SK-N-MC (cell line): Measurements from ENCODE around the gene MGST1.
"Not testable (repeated sequence)": the region's sequence is repeated elsewhere in the genome, so short reads cannot be mapped to it uniquely, and the experiment has no call there.

ENCODE experiments used
- DNase-seq: peaks from one replicate; pipeline ENCODE4 v3.0.0-alpha.2; 2011; ENCODE audit warnings: low read depth, low spot score
- H3K27ac ChIP-seq: fragments of 200-600 bp; sonication (generic); 2 replicates; pipeline ENCODE4 v1.5.1; 2016; ENCODE audit warnings: mixed run types
- H3K36me3 ChIP-seq: fragments of 200-600 bp; sonication (generic); 2 replicates; pipeline ENCODE4 v1.6.1; 2017; ENCODE audit warnings: antibody characterized with exemption, low read length, mixed read lengths; ENCODE audit not compliant: insufficient read depth
- H3K4me3 ChIP-seq: fragments of 200-600 bp; sonication (generic); 2 replicates; pipeline ENCODE4 v1.5.1; 2016
- H3K9ac ChIP-seq: fragments of 200-600 bp; sonication (generic); 2 replicates; pipeline ENCODE4 v1.8.0; 2017; ENCODE audit warnings: mixed run types, mixed read lengths; ENCODE audit not compliant: insufficient read length
- H3K9me3 ChIP-seq: fragments of 200-600 bp; sonication (generic); 2 replicates; pipeline ENCODE4 v1.6.1; 2017; ENCODE audit warnings: low read depth, mild to moderate bottlenecking, antibody characterized with exemption, low read length, moderate library complexity, mixed read lengths
- EZH2 ChIP-seq: fragments of 200-600 bp; sonication (generic); IDR thresholded peaks from one replicate; pipeline ENCODE4 v1.6.1; 2017; ENCODE audit warnings: antibody characterized with exemption
- FOXP2 ChIP-seq: optimal IDR thresholded peaks from 2 replicates; pipeline ENCODE3; 2011; ENCODE audit warnings: mild to moderate bottlenecking, moderate library complexity; ENCODE audit not compliant: insufficient read depth; ENCODE audit errors: extremely low read length, control extremely low read depth
- POLR2AphosphoS5 ChIP-seq: IDR thresholded peaks from 2 replicates; pipeline ENCODE4 v1.6.1; 2012; ENCODE audit warnings: mild to moderate bottlenecking, low read depth, low read length, borderline replicate concordance

MGST1 gene

DNA sequence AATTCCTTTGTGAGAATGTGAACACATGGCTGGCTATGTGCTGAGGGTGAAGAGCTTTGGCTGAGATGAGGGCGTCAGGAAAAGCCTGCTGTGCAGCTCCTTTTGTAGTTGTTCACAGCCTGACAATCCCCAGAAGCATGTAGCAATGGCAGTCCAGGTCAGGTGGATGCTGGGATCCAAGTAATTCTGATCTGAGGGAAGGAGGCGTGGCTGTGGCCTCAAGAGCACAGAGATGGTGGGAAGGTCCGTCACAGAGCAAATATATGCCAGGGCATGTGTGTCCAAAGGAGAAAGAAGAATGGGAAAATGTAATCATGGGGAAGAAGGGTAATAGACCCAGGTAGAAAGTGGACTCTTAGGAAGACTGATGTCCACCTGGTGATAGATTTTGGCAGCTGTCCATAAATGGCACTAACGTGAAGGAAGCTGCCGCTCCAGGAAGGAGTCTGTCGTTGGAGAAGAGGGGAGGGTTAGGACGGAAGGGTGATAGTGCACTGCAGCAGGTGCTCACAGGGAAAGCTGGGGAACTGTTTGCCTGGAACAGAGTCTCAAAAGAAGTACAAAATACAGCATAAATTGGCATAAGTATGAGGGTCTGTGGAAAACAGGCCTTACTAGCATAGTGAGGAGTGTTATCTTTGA lies 13.8 kb downstream of the MGST1 start:
- Histone ChIP-seq H3K4me3 (no peak overlapping the region), H3K36me3 (peaks cover 14% of the 10 kb centered on the region), H3K27ac (no peak overlapping the region), H3K9me3 (no peaks in the 10 kb centered on the region), H3K9ac (no peak overlapping the region)
- no peak for DNase-seq
- no peak for TF ChIP-seq POLR2AphosphoS5
- no peak for TF ChIP-seq EZH2
- TF ChIP-seq FOXP2 = no peak

- H3K9me3 ChIP-seq = no peaks in the 10 kb centered on the region
- H3K27ac ChIP-seq = no peak overlapping the region
- DNase-seq = no peak
- H3K4me3 ChIP-seq = no peak overlapping the region
- no peak overlapping the region for H3K9ac ChIP-seq
- H3K36me3 ChIP-seq = peaks cover 14% of the 10 kb centered on the region
- TF ChIP-seq FOXP2 (no peak), POLR2AphosphoS5 (no peak), EZH2 (no peak)
Observed at GRCh38 chr12:16362550-16362949, 15.1 kb downstream of the MGST1 start.

DNA sequence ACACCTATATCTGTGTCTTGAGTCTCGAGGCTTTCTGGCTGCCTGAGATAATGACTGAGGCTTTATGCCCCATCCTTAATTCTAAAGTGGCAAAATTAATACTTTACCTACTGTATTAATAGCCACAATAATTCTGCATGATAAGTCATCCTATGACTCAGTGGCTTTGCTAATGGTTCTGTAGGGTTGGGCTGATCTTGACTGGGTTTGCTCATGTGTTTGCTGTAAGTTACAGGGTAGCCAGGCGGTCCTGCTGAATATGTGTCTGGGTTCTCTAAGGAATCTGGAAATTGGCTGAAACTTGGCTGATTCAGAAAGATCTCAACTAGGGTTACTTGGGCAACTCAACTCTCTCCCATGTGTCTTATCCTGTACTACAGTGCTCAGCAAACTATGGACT lies 21.7 kb downstream of the MGST1 start:
- TF ChIP-seq FOXP2 = no peak
- TF ChIP-seq POLR2AphosphoS5 = no peak
- TF ChIP-seq EZH2 = no peak
- H3K9me3 ChIP-seq = no peaks in the 10 kb centered on the region

GRCh38 chr12:16370096-16370495 lies 22.7 kb downstream of the MGST1 start:
- H3K9ac ChIP-seq = no peak overlapping the region
- H3K36me3 ChIP-seq = no peaks in the 10 kb centered on the region
- no peak for DNase-seq
- no peak overlapping the region for H3K4me3 ChIP-seq
- H3K9me3 ChIP-seq = no peaks in the 10 kb centered on the region
- TF ChIP-seq EZH2 (no peak), FOXP2 (no peak), POLR2AphosphoS5 (no peak)
- H3K27ac ChIP-seq = peak overlapping the region; percentile 60

More for the DNA sequence above, 21.7 kb downstream of the MGST1 start:
- Histone ChIP-seq H3K9ac (no peak overlapping the region), H3K36me3 (no peaks in the 10 kb centered on the region), H3K27ac (peak overlapping the region; percentile 60), H3K4me3 (no peak overlapping the region)
- no peak for DNase-seq

GRCh38 chr12:16382652-16383312 lies 35.3 kb downstream of the MGST1 start:
- H3K9me3 ChIP-seq, H3K4me3 ChIP-seq, H3K27ac ChIP-seq, H3K9ac ChIP-seq, H3K36me3 ChIP-seq, DNase-seq: not testable (repeated sequence)

GRCh38 chr12:16384732-16385131 lies 37.3 kb downstream of the MGST1 start:
- no peak overlapping the region for H3K9ac ChIP-seq
- no peak overlapping the region for H3K4me3 ChIP-seq
- TF ChIP-seq POLR2AphosphoS5 (no peak), FOXP2 (no peak), EZH2 (no peak)
- H3K27ac ChIP-seq = no peak overlapping the region
- H3K36me3 ChIP-seq = no peaks in the 10 kb centered on the region
- no peaks in the 10 kb centered on the region for H3K9me3 ChIP-seq
- no peak for DNase-seq

DNA sequence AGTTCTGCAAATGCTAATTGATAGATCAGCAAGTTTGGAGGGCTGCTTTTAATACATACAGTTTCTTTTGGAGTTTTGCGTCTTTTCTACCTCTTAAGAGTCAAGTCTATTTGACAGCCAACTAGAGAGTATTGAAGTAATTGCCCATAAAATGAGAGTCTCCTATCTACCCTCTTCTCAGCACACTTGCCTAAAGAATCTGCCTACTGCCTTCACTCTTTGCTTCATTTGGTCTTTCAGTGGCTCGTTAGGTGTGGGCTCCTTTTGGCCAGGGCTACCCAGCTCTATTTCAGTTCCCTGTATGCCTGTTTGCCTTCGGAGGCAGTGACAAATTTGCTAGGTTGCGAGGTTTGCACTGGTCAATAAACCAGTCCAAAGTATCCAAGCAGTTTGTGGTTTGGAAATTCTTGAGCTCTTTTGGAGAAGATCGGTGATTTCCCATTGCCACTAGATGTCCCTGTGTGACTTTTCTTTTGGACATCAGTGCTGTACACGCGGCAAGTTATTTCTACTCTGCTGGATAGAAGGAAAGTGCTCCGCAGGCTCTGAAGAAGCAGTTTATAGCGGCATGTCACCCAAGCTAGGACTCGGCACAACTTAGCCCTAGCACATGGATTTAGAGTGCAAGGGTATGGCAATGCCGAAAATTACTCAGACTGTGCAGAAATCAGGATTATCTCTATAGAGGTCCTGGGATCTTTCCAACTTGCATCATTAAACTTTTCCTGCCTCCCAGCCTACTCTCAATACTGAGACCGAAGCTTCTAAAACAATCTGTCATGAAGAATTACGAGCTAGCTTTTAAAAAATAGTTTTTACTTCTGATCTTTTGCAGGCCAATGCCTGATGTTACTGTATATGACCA lies 38.6 kb downstream of the MGST1 start:
- TF ChIP-seq EZH2 (no peak), FOXP2 (no peak)
- H3K27ac ChIP-seq = peak overlapping the region; percentile 34
- no peaks in the 10 kb centered on the region for H3K36me3 ChIP-seq
- DNase-seq = no peak
- peak overlapping the region; percentile 43 for H3K9ac ChIP-seq
- H3K4me3 ChIP-seq = peak overlapping the region; percentile 63
- H3K9me3 ChIP-seq = no peaks in the 10 kb centered on the region

DNA sequence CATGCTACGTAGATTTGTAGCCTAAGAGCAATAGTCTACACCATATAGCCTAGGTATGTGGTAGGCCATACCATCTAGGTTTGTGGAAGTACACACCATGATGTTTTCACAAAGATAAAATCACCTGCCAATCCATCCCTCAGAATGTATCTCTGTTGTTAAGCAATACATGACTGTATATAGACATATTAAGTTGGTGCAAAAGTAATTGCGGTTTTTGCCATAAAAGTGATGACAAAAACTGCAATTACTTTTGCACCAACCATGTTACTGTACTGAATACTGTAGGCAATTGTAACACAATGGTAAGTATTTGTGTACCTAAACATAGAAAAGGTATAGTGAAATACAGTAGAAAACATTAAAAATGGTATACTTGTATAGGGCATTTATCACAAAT lies 40.5 kb downstream of the MGST1 start:
- Histone ChIP-seq H3K9me3 (no peaks in the 10 kb centered on the region), H3K36me3 (no peaks in the 10 kb centered on the region), H3K9ac (no peak overlapping the region), H3K27ac (no peak overlapping the region), H3K4me3 (no peak overlapping the region)
- TF ChIP-seq EZH2 (no peak), POLR2AphosphoS5 (no peak), FOXP2 (no peak)
- DNase-seq = no peak

DNA sequence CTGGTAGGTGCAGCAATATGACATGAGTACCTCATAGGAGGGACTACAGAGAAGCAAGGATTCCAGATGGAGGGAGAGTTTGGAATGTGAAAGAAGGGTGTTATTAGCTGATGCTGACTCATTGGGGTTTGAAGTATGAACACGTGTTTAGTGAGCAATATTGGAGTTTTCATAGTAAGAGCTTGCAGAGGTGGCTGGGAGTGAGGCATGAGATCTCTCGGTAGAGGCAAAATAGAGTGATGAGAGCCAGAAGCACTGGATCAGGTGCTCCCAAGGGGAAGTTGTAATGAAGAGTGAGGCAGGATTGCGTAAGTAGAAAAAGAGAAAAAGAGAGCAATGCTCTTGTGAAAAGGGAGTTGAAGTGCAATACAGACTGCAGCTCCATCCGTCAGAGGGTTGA lies 42.1 kb downstream of the MGST1 start:
- H3K9me3 ChIP-seq = 0 out of 2 replicates have a peak, but pooled peaks cover 3% of the 10 kb centered on the region
- no peak overlapping the region for H3K9ac ChIP-seq
- TF ChIP-seq FOXP2 = no peak
- TF ChIP-seq POLR2AphosphoS5 = no peak
- no peak for TF ChIP-seq EZH2
- H3K4me3 ChIP-seq = no peak overlapping the region
- no peak for DNase-seq
- H3K36me3 ChIP-seq = no peaks in the 10 kb centered on the region
- H3K27ac ChIP-seq = peak overlapping the region; percentile 51; the same call in 1 of the 2 replicates
